HPDE6-E6E7 (cell line): ENCODE measurements around the gene SND1.

Experiments used
- DNase-seq: peaks from one replicate; pipeline ENCODE4 v3.0.0; 2011; ENCODE audit warnings: missing footprints; ENCODE audit errors: extremely low spot score

SND1 gene

DNA sequence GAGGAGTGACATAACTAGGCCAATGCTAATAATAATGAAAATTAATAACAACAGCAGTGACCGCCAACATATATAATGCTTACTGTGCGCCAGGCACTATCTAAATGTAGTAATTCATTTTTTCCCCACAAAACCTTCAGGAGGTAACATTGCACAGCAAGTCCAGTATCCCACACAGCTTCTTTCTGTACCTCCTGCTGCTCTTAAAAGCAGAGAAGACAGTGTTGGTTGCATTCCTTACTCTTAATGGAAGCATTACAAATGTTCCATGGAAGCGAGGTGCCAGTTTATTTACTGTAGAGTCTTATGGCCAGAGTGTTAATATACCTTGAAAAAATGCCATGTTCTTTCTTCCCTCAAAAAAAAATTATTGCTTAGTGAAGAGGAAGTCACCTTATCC, 211.1 kb downstream of the SND1 start:
- DNase-seq = no peak

DNA sequence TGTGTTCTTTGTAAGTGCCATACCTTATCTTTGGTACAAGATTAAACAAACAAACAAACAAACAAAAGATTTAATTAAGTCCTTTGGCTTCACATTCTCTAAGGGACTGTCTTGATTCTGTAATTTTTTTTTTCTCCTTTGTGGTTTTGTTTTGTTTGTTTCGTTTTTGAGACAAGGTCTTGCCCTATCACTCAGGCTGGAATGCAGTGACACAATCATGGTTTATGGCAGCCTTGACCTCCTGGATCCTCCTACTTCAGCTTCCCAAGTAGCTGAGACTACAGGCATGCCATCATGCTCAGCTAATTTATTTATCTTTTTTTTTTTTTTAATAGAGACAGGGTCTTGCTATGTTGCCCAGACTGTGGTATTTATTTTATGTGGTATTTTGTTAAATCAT, 213.5 kb downstream of the SND1 start:
- DNase-seq = no peak

DNA sequence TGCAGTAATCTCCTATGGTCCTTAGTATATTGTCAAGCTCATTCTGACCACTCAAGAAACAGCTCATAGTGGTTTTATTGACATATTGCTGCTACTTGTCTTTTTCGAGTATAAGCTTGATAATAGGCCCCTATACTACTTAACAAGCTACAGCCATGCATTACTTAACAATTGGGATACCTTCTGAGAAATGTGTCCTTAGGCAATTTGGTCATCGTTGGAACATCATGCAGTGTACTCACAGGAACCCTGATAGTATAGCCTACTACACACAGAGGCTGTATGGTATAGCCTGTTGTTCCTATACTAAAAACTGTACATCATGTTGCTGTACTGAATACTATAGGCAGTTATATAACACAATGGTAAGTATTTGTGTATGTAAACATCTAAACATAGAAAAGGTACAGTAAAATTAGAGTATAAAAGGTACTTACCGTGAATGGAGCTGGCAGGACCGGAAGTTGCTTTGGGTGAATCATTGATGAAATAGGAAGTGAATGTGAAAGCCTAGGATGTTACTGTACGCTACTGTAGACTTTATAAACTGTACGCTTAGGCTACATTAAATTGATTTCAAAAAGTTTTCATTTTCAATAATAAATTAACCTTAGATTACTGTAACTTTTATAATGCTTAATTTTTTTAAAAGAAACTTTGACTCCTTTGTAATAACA, 218.4 kb downstream of the SND1 start:
- DNase-seq = no peak

DNA sequence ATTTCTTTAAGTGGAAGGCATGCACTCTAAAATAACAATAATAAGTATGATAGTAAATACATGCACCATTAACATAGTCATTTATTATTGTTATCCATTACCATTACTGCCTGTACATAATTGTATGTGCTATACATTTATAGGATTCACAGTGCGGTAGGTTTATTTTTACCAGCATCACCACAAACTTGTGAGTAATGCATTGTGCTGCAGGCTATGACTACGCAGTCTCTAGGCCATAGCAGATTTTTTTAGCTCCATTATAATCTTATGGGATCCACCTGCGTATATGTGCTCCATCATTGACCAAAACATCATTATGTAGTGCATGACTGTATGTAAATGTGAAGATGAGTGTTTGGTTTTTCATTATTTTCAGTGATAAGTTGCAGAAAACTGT, 219.2 kb downstream of the SND1 start:
- DNase-seq = no peak

DNA sequence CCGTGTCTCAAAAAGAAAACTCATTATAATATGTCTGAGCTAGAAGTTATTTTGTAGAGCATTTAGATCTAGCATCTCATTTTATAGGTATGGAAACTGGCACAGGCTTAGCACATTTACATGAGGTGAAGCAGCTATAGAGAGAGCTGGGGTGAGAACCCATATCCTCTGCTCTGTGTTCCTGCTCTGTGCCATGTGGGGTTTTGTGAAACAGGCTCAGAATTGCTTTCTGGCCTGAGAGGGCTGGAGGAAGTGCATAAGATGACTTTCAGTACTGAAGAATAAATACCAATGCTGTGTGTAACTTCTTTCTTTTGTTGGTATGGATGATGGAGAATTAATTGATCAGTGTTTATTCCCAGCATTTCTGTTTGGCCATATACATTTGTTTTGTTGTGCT, 220.1 kb downstream of the SND1 start:
- no peak for DNase-seq

DNA sequence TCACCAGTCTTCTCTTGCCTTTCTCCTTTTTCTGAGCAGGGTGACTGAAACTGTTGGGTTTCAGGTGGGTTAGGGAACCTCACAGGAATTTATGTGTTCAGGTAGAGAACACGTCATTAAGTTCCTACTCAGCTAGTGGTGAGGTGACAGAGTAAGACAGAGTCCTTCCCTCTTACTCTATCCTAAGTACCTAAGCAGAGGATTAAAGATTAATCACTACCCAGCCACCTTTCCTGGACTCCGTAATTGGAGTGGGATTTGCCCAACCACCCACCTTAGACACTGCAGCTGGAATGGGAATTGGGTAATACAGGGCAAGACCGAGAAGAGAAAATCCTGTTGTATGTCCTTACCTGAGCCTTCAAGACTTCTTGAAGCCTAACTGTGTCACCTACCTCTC, 221.2 kb downstream of the SND1 start:
- DNase-seq = no peak

DNA sequence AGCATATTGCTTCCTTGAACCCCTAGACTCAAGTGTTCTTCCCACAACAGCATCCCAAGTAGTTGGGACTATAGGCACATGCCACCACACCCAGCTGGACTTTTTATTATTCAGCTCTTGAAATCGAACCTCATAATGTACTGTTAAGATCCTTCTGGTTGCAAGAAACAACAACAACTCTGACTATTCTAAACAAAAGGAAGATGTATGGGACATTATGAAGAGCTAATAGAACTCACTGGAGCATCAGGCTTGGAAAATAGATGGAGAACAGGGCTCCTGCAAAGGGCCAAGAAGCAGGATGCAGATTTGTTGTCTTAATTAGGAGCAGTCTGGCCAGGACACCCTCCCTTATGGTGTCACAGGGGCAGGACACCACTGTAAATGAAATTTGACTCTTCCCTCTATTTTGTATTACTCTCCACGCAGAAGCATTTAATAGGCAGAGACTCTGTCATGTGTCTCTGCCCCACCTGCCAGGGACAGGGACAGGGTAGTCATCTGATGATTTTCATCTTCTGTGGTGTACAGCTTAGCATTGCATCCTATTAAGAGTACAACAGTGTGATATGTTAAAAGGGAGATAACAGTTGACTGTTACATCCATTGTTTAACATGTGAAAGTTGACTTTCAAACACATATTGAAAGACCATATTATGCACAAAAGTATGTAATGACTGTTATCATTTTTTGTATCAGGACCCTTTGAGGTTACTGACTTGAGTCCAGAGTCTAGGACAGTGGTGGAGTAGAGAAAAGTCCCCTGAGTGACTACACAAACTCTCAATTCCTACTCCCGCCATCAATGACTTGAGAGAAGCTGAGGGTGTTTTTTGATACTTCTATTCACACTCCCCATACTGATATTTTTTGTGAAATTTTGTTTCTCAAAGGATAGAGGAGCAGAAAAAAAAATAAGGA, 222.0 kb downstream of the SND1 start:
- no peak for DNase-seq

DNA sequence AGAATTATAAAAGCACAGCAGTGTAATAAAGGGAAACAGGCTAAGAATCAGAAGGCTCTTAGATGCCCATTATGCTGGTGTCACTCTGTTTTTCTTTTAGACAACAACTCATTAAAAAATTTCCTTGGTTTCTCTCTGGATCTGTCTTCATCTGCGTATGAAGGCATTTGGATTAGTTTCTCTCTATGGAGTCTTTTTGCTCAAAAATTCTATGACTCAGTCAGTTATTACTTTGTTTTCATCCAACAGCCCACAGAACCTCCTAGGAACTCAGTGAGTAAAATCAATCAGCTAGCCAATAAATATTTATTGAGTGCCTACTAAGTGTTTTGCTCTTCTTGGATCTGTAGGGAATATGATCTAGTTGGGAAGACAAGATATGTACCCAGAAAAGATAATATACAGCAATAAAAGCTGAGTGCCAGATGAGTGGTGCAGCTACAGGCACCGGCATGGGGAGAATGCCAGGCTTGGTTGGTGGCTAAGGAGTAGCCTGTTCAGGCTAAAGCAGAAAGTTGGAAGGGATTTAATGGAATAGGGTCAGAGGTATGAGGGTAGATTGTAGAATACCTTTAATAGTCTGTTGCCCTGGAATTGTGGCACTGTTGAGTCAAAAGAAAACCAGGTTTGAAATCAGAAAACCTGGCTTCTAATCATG, 223.1 kb downstream of the SND1 start:
- DNase-seq = no peak

DNA sequence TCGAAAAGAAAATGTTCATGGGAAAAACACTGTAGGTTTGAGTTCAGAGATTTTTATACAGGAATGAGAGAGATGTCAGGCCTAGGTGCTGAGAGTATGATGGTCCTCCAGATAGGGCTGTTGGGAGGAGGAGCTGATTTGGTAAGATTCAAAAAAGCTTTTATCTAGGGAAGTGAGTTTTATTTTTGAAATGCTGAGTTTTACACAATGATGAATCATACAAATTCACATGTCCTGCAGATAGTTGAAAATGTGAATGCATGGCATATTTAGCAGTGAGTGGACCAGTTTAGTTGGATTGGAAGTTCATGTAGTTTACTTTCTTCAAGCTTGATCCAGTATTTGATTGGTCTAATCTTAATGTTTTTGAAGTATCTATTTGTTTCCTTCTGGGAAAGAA, 224.4 kb downstream of the SND1 start:
- no peak for DNase-seq

DNA sequence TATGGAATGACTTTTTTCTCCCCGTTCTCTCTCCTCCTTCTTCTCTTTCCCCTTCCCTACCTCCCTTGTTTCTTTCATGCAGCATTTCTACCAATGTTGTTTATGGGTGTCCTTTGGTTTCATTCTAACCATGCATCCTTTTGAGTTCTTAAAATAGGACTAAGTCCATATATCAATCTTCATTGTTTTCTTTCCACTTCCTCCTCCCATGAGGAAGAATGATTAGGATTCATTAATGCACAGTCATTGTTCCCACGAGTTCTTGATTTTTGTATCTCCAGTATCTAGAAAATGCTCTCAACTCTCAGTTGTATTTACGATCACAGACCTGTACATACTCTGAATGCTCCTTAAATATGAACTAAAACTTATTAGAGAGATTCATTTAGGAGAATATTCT, 226.0 kb downstream of the SND1 start:
- no peak for DNase-seq

DNA sequence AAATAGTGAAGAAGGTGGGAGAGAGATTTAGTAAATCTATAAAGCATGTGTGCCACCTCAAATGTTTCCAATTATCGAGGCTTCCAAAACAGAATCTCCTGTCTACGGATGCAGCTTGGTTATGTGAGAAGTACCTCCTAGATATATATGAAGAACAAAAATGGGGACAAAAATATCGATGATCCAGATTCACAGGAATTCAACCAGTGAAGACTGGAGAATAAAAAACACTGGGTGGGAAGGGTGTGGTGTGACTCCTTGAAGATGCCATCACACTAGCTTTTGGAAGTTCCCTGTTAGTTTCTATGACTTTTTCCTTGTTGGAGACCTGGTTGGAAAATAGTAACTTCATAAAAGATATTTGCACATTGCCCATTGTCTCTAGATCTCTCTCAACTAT, 226.8 kb downstream of the SND1 start:
- no peak for DNase-seq

DNA sequence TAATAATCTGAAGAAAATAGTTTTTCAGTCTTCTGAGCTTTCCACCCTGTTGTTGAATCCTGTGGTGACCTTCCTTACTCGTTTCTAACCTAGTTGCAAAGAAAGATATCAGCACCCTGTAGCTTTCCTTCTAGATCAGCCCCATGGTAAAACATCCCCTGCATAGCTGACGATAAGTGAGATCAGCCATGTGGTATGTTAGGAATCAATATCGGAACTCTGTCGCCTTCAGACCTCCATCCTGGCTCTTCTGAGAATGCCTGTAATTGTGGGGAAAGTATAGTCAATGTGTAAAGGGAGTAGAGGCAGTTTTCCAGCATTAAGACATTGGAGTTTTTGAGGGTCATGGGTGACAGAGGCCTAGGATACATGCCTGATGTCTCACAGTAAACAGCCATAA, 227.4 kb downstream of the SND1 start:
- DNase-seq = no peak

DNA sequence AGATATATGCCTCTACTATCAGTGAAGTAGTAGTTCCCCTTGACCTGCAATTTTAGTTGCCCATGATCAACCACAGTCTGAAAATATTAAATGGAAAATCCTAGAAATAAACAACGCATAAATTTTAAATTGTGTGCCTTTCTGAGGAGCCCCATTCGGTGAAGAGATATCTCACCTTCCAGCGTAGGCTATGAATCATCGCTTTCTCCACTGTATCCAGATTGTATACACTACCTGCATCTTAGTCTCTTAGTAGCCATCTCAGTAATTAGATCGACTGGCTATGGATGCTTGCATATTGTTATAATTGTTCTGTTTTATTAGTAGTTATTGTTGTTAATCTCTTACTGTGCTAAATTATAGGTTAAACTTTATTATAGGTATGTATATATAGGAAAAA, 227.9 kb downstream of the SND1 start:
- DNase-seq = no peak

DNA sequence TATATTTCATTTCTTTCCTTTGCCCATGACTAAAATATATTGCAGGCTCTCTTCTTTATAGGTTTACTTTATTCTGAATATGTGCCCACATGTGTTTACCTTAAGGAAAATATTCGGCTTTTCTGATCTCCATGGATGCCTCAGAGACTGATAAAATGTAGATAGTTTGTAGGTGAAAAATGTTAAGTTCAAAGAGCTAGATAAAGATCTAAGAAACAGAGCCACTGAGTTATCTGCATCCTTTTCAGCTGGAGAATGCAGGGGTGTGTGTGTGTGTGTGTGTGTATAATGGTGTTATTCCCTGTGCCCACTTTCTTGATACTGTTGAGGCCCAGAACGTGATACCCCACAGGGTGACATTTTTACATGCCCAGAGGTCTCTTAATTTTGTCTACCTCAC, 228.5 kb downstream of the SND1 start:
- DNase-seq = no peak

DNA sequence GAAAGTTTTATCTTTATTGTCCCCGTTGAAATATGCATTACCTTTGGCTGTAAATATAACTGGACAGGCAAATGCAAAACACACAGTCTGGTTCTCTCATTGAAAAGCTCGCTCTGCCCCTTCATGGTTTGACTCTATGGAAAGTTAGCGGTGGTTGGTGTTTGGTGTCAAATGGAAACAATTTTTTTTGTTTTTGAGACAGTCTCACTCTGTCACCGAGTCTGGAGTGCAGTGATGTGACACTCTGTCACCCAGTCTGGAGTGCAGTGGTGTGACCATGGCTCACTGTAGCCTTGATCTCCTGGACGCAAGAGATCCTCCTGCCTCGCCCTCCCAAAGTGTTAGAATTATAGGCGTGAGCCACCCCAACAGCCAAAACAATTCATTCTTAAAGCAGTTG, 229.6 kb downstream of the SND1 start:
- no peak for DNase-seq

DNA sequence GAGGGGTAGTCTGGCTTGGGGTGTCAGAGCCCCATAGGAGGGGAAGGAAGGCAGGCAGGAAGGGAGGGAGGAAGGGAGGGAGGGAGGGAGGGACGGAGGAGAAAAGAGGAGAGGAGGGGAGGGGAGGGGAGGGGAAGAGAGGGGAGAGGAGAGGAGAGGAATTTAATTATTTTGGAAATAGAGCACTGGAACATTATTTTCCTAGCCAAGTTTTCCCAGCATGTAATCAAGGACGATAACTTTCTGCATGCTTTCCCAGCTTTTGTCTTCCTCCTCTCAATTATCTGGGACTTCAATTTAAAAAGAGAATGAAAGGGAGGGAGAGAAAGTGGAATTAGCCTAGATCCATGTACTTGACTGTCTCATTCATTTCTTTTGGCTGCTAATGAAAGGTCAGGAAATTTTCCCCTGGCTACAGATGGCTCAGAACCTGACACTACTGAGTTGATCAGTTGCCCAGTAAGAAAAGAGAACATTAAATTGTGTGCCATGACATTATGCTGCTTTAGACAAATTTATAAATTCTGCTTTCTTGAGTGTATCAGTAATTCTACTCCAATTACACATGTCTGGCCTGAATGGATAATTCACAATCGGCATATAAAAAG, 230.4 kb downstream of the SND1 start:
- DNase-seq = no peak

DNA sequence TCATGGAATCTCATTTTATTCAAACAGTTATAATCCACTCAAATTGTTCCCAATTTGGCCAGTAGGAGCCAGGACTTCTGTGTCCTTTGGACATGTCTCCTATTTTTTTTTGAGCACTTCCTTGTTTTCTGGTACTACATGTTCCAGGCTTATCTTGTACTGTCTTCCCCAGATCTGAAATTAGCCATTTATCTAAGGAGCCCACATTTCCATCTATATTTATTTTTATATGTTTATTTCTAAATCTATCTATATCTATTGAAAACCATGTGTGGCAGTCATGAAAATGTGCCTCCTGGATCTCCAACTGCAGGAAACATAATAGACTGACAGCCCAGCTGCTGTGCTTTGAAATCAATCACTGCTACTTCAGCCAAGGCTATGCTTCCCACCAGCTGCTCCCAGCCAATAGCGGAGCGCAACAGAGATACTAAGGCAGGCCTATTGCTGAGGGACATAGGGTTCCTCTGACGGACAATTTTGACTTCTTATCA, 232.1 kb downstream of the SND1 start:
- no peak for DNase-seq

DNA sequence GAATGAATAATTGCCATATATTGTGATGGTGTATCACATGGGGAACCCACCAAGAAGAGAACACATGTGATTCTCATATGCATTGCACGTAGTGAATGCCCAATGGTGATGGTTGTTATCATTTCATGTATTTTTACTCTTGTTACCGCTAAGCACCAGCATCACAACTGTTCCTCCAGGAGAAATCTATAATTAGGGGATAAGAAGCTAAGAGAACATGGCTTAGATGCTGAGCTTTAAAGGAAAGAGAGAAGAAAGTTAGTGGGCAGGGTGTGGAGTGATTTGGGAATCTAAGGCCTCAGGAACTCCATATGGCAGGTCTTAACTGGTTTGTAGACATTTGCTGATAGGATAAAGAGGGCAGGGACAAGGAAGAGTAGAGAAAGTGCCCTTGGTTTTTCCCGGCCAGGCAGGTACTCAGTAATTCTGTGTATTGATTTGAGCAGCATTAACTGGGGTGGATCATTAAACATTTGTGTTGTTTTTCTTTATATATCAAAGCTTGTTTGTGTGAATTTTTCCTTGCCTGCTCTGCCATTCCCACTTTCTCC, 233.3 kb downstream of the SND1 start:
- DNase-seq = no peak

DNA sequence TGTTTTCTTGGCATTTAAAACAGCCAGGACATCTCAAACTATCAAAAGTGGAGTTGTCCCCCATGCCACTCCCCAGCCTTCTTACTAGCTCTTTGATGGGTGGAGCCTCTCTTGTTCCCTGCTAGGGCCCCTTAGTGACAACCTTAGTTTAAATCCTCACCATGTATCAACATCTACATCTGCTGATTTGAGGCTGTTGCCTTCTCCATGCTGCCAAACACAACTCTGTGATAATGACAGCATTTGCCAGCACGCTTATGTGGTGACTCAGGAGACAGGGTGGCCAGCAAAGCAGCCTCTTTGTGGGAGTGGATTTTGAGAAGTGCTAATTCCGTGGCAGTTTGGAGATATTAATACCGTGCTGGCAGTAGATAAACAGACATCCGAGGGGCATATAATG, 233.8 kb downstream of the SND1 start:
- no peak for DNase-seq

DNA sequence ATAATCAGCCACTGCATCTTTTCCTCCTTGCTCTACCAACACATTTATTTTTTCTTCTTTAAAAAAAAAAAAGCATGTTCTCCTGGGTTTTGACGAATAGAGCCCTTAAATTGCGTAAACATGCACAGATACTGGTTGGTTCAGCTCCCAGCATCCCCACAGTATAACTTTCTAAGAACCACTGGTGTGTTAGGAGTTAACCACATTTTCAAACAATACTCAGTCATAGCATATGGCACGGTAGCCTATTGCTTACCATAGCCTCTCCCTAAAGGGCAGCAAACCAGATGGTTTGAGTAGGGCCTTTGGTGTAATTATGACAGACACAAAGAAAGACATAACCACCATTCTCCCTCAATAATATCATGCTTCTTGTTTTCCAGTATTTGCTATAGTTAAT, 234.3 kb downstream of the SND1 start:
- no peak for DNase-seq

DNA sequence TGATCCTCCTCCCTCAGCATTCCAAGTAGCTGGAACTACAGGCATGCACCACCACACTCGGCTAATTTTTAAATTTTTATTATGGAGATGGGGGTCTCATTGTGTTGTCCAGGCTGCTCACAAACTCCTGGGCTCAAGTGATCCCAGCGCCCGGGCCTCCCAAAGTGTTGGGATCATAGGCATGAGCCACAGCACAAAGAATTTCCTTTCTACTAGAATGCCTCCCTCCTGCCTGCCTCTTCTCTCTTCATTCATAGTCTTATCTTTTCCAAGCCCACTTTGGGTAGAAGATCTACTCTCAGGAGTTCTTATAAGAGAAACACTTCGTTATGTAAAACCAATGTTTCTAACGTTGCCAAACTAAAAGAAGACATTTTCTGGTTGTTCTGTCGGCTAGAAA, 235.1 kb downstream of the SND1 start:
- no peak for DNase-seq

DNA sequence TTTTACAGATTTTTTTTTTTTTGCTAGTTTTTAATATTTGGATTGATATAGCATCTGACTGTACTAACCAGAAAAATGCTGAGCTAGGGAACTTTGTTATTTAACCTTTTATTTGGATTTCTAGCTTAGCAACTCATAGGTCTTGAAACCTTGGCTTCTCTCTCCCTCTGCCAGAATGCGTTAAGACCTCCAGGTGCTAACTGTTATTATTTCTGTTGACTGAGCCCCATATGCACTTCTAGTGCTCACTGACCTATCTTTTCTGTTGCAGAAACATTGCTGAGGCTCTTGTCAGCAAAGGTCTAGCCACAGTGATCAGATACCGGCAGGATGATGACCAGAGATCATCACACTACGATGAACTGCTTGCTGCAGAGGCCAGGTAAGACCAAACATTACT, 235.6 kb downstream of the SND1 start:
- DNase-seq = no peak
